Uterus (tissue), 4 donors: Measurements from ENCODE around the gene KPTN. TPM values are rescaled to one million over a fixed set of nuclear protein-coding genes. Genes with fewer than 3 reads are reported as not detected.

Experiments
- DNase-seq, 2 donors: peaks; one replicate each; pipeline ENCODE4 v3.0.0-alpha.2; 2019 to 2020
- H3K27ac ChIP-seq, 2 donors: fragments of 200-600 bp; sonication (generic); 1 replicate in 1 of 2; 2 replicates in 1 of 2; pipeline ENCODE4 v1.5.1; 2016 to 2018
- H3K27me3 ChIP-seq, 2 donors: fragments of 200-600 bp; sonication (generic); one replicate each; pipeline ENCODE4 v1.5.1; 2018 to 2019; ENCODE audit warnings: control low read depth in 1 of 2
- H3K36me3 ChIP-seq, 2 donors: fragments of 200-600 bp; sonication (generic); one replicate each; pipeline ENCODE4 v1.5.1; 2019; ENCODE audit warnings: control low read depth in 1 of 2
- H3K4me1 ChIP-seq, 2 donors: fragments of 200-600 bp; sonication (generic); one replicate each; pipeline ENCODE4 v1.5.1; 2018 to 2019; ENCODE audit warnings: control low read depth in 1 of 2
- H3K4me3 ChIP-seq, 2 donors: fragments of 200-600 bp; sonication (generic); 1 replicate in 1 of 2; 2 replicates in 1 of 2; pipeline ENCODE4 v1.5.1; 2018 to 2019; ENCODE audit warnings: mild to moderate bottlenecking in 1 of 2
- H3K9me3 ChIP-seq, 2 donors: fragments of 200-600 bp; sonication (generic); one replicate each; pipeline ENCODE4 v1.5.1; 2019; ENCODE audit warnings: control low read depth in 1 of 2
- POLR2A ChIP-seq, 2 donors: fragments of 450-650 bp; IDR thresholded peaks; one replicate each; pipeline ENCODE4 v1.6.1; 2016; ENCODE audit warnings: antibody characterized with exemption in 2 of 2, mild to moderate bottlenecking in 1 of 2, moderate library complexity in 1 of 2
- intact Hi-C: fragments of 100-400 bp; cut with DNase I; formaldehyde crosslinking; loops from one replicate; pipeline ENCODE4 v1.15.1; 2023; ENCODE audit warnings: low total_unique reads
- total RNA-seq, 4 donors: library from RNA; depleted of rRNA in 3 of 4; stranded (reverse); fragments of >200 nt in 3 of 4; gene quantifications; one replicate each; pipeline versions ENCODE4 v1.1.0 to v1.2.4, GENCODE V29; 2014 to 2023
- TF ChIP-seq, protein P1 (sequence below), 4 experiments: fragments of 200-600 bp in 2 of 4; fragments of 450-650 bp in 2 of 4; sonication (generic) in 2 of 4; IDR thresholded peaks; one replicate each; pipeline ENCODE4 v1.5.1; 2016 to 2019; ENCODE audit warnings: antibody characterized with exemption in 4 of 4, mild to moderate bottlenecking in 2 of 4, moderate library complexity in 1 of 4
- donor health status: DM: yes; HTN: yes; CAD: no.

KPTN gene
- total RNA-seq: 1 to 10 TPM in 3 of 4 donors, not detected in 1; 5.4 to 9.0 (median 6.4) TPM

DNA sequence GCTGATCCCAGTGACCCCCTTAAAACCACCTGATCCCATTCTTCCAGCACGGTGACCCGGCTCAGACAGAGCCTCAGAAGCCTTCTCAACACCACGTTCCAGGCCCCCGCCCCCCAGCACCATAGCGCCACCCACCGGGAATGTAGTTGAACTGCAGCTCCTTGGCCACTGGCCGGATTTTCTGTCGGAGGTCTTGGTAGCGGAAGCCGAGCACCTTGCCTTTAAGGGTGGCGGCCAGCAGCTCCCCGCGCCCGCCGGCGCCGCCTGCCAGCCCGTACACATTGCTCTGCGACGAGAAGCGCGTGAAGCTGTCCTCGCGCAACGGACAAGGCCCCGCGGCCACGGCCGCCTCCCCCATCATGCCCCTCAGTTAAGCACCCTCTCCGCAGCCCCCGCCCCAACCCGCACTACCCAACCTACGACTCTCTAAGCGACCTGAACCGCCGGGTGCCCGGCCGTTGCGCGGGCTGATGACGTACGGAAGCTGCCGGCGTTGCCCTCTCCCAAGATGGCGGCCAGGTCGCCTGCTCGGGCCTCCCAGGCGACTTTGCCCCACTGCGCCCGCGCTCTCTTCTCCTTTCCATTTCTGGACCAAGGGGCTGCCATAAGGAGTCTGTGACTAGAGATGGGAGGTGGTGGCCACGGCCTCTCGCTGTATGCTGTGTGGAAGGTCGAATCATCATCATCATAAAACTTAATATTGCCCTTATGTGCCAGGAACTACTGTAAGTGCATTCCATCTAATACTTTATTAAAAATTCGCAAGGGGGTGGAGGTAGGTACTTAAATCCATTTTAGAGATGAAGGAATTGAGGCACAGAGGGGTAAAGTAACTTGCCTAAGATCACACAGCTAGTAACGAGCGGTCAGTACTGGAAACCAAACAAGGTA, at the start of gene KPTN:
Gene KPTN, minus strand, starts transcription at position 420 of the 891 bp plus-strand sequence. Its CDS starts 59 bp downstream, at position 361.
- peak within 1 kb of the TSS; percentile 63 to 65 for H3K4me3 ChIP-seq
- peak; percentile 84 to 85 for DNase-seq
- H3K27me3 ChIP-seq: no peaks in the 10 kb centered on the region
- no peaks in the 10 kb centered on the region for H3K4me1 ChIP-seq
- H3K36me3 ChIP-seq: no peaks in the 10 kb centered on the region
- intact Hi-C loops: loop anchor here (10.0 kb wide), 1 partner anchor 1131 kb away; the partner anchor contains the start of genes FAM83E, RPL18 and SPHK2
- H3K27ac ChIP-seq: peak within 1 kb of the TSS; percentile 85 to 91
- TF ChIP-seq POLR2A (IDR thresholded peaks at IDR 0.05): peak; percentile 21 to 34
- TF ChIP-seq, protein P1, sequence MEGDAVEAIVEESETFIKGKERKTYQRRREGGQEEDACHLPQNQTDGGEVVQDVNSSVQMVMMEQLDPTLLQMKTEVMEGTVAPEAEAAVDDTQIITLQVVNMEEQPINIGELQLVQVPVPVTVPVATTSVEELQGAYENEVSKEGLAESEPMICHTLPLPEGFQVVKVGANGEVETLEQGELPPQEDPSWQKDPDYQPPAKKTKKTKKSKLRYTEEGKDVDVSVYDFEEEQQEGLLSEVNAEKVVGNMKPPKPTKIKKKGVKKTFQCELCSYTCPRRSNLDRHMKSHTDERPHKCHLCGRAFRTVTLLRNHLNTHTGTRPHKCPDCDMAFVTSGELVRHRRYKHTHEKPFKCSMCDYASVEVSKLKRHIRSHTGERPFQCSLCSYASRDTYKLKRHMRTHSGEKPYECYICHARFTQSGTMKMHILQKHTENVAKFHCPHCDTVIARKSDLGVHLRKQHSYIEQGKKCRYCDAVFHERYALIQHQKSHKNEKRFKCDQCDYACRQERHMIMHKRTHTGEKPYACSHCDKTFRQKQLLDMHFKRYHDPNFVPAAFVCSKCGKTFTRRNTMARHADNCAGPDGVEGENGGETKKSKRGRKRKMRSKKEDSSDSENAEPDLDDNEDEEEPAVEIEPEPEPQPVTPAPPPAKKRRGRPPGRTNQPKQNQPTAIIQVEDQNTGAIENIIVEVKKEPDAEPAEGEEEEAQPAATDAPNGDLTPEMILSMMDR (IDR thresholded peaks at IDR 0.05): peak; percentile 68 to 90 (median 81)
- H3K9me3 ChIP-seq: no peaks in the 10 kb centered on the region

GRCh38 chr19:47531640-47532387, 47.8 kb upstream of the KPTN start:
- H3K27ac ChIP-seq: no peak overlapping the region
- no peak overlapping the region for H3K4me3 ChIP-seq
- H3K27me3 ChIP-seq: no peaks in the 10 kb centered on the region
- no peak for DNase-seq
- H3K9me3 ChIP-seq: no peaks in the 10 kb centered on the region
- TF ChIP-seq POLR2A (IDR thresholded peaks at IDR 0.05): no peak
- TF ChIP-seq, protein P1 (IDR thresholded peaks at IDR 0.05): no peak
- intact Hi-C loops: no loop called here
- H3K4me1 ChIP-seq: no peaks in the 10 kb centered on the region
- no peaks in the 10 kb centered on the region for H3K36me3 ChIP-seq

GRCh38 chr19:47529018-47529742, 45.2 kb upstream of the KPTN start:
- H3K27me3 ChIP-seq: no peaks in the 10 kb centered on the region
- no peak overlapping the region for H3K27ac ChIP-seq
- DNase-seq: no peak
- no peaks in the 10 kb centered on the region for H3K4me1 ChIP-seq
- no peak overlapping the region for H3K4me3 ChIP-seq
- H3K36me3 ChIP-seq: no peaks in the 10 kb centered on the region
- intact Hi-C loops: no loop called here
- TF ChIP-seq, protein P1 (IDR thresholded peaks at IDR 0.05): no peak
- no peak for TF ChIP-seq POLR2A (IDR thresholded peaks at IDR 0.05)
- no peaks in the 10 kb centered on the region for H3K9me3 ChIP-seq

DNA sequence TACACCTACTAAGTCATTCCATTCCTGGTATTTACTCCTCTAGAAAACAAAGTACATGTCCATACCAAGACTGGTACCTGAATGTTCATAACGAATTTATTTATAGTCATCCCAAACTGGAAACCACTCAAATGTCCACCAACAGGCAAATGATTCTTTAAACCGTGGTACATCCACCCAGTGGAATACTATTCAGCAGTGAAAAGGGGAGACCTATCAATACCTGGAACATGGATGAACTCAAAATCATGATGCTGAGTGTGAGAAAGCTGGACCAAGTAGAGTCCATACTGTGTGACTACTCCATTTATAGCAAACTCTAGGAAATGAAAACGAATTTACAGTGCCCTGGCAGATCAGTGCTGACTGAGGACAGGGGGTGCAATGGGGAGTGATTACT, 42.8 kb upstream of the KPTN start:
- no peak overlapping the region for H3K4me3 ChIP-seq
- no peaks in the 10 kb centered on the region for H3K36me3 ChIP-seq
- no peak overlapping the region for H3K27ac ChIP-seq
- H3K4me1 ChIP-seq: no peaks in the 10 kb centered on the region
- no peaks in the 10 kb centered on the region for H3K9me3 ChIP-seq
- TF ChIP-seq, protein P1 (IDR thresholded peaks at IDR 0.05): no peak
- TF ChIP-seq POLR2A (IDR thresholded peaks at IDR 0.05): no peak
- intact Hi-C loops: no loop called here
- DNase-seq: no peak
- no peaks in the 10 kb centered on the region for H3K27me3 ChIP-seq
